SK-N-SH (cell line): ENCODE data around the gene COL15A1. TPM values are rescaled to one million over a fixed set of nuclear protein-coding genes. Genes with fewer than 3 reads are reported as not detected.

Source experiments
- CTCF ChIA-PET: fragments of 300-600, 350-600 bp; formaldehyde crosslinking; extraction: SDS; loops from one replicate; lab custom pipeline; 2021; lab: Yijun Ruan, JAX
- POLR2A ChIA-PET: fragments of 350-600 bp; sonication (Branson Sonifier 250); formaldehyde crosslinking; extraction: SDS; loops from one replicate; lab custom pipeline; 2020; ENCODE audit warnings: antibody characterized with exemption, inconsistent platforms; lab: Yijun Ruan, JAX
- DNase-seq: peaks from one replicate; pipeline ENCODE4 v3.0.0; 2012
- H2AFZ ChIP-seq: fragments of 200-600 bp; sonication (generic); 2 replicates; pipeline ENCODE4 v1.8.1; 2016; ENCODE audit warnings: antibody characterized with exemption, mild to moderate bottlenecking, low read depth
- H3F3A ChIP-seq: fragments of 200-600 bp; sonication (generic); replicated peaks from 2 replicates; pipeline ENCODE3; 2016; ENCODE audit warnings: antibody characterized with exemption, mild to moderate bottlenecking; ENCODE audit not compliant: insufficient read depth
- H3K27ac ChIP-seq, 2 experiments: fragments of 200-500 bp in 1 of 2; fragments of 200-600 bp in 1 of 2; sonication (Bioruptor generic) in 1 of 2; sonication (generic), shearing (Covaris generic) in 1 of 2; 2 replicates each; pipeline versions ENCODE4 v1.5.1 to v1.6.1; 2014 to 2016; ENCODE audit warnings: low read depth in 2 of 2, inconsistent platforms in 1 of 2, low read length in 1 of 2, mild to moderate bottlenecking in 1 of 2, mixed read lengths in 1 of 2
- H3K27me3 ChIP-seq: fragments of 200-600 bp; sonication (generic), shearing (Covaris generic); 2 replicates; pipeline ENCODE4 v1.6.1; 2016; ENCODE audit warnings: mixed run types; ENCODE audit not compliant: insufficient read depth
- H3K36me3 ChIP-seq, 2 experiments: fragments of 200-500 bp in 1 of 2; fragments of 200-600 bp in 1 of 2; sonication (Bioruptor generic) in 1 of 2; sonication (generic) in 1 of 2; replicated peaks in 1 of 2; 2 replicates each; pipeline versions ENCODE3 to v1.5.1; 2014 to 2016; ENCODE audit warnings: low read length in 1 of 2, mild to moderate bottlenecking in 1 of 2; ENCODE audit not compliant: insufficient read depth in 2 of 2, control insufficient read depth in 1 of 2
- H3K4me1 ChIP-seq, 2 experiments: fragments of 200-500 bp in 1 of 2; fragments of 200-600 bp in 1 of 2; sonication (Bioruptor generic) in 1 of 2; sonication (generic), shearing (Covaris generic) in 1 of 2; 2 replicates each; pipeline versions ENCODE4 v1.5.1 to v1.6.1; 2014 to 2016; ENCODE audit warnings: low read depth in 1 of 2, low read length in 1 of 2, mixed run types in 1 of 2; ENCODE audit not compliant: insufficient read depth in 2 of 2, control insufficient read depth in 1 of 2
- H3K4me2 ChIP-seq: fragments of 200-600 bp; sonication (generic), shearing (Covaris generic); 2 replicates; pipeline ENCODE4 v1.6.1; 2017; ENCODE audit warnings: mixed run types
- H3K4me3 ChIP-seq, 2 experiments: fragments of 200-500 bp in 1 of 2; fragments of 200-600 bp in 1 of 2; sonication (Bioruptor generic) in 1 of 2; sonication (generic), shearing (Covaris generic) in 1 of 2; 2 replicates each; pipeline versions ENCODE4 v1.5.1 to v1.8.1; 2014 to 2016; ENCODE audit warnings: low read depth in 2 of 2, inconsistent platforms in 1 of 2, low read length in 1 of 2, mild to moderate bottlenecking in 1 of 2, mixed read lengths in 1 of 2, moderate library complexity in 1 of 2
- H3K79me2 ChIP-seq: fragments of 200-600 bp; sonication (generic); 2 replicates; pipeline ENCODE4 v1.8.1; 2017; ENCODE audit warnings: mild to moderate bottlenecking; ENCODE audit not compliant: insufficient read depth
- H3K9ac ChIP-seq: fragments of 200-600 bp; sonication (generic); 2 replicates; pipeline ENCODE4 v1.6.1; 2017; ENCODE audit warnings: mixed run types
- H3K9me2 ChIP-seq: fragments of 200-600 bp; sonication (generic); 2 replicates; pipeline ENCODE4 v1.6.1; 2017; ENCODE audit warnings: mixed run types
- H3K9me3 ChIP-seq: fragments of 200-600 bp; sonication (generic); 2 replicates; pipeline ENCODE4 v1.6.1; 2017; ENCODE audit warnings: mixed run types, mild to moderate bottlenecking, moderate library complexity
- H4K20me1 ChIP-seq: fragments of 200-600 bp; sonication (generic); 2 replicates; pipeline ENCODE4 v1.6.1; 2017; ENCODE audit warnings: mild to moderate bottlenecking, mixed run types; ENCODE audit not compliant: insufficient read depth
- EP300 ChIP-seq, 2 experiments: IDR thresholded peaks; 2 replicates each; pipeline versions ENCODE4 v1.4.0 to v1.6.1; 2012; ENCODE audit warnings: borderline replicate concordance in 1 of 2, low read depth in 1 of 2, low read length in 1 of 2
- FOXJ3 ChIP-seq: sonication (generic); formaldehyde crosslinking; IDR thresholded peaks from 2 replicates; pipeline ENCODE4 v1.5.1; 2020; ENCODE audit warnings: mild to moderate bottlenecking, missing genetic modification reagents
- FOXM1 ChIP-seq: IDR thresholded peaks from 2 replicates; pipeline ENCODE4 v1.4.0; 2012; ENCODE audit warnings: low read depth, mild to moderate bottlenecking
- GATA2 ChIP-seq: sonication (generic); formaldehyde crosslinking; IDR thresholded peaks from 2 replicates; pipeline ENCODE4 v1.5.0; 2020; ENCODE audit warnings: mild to moderate bottlenecking, missing genetic modification reagents
- JUND ChIP-seq: IDR thresholded peaks from 2 replicates; pipeline ENCODE4 v1.4.0; 2012
- RAD21 ChIP-seq: IDR thresholded peaks from 2 replicates; pipeline ENCODE4 v1.6.1; 2012; ENCODE audit warnings: mild to moderate bottlenecking, low read length
- SIN3A ChIP-seq: IDR thresholded peaks from 2 replicates; pipeline ENCODE4 v1.6.1; 2012; ENCODE audit warnings: low read depth, mild to moderate bottlenecking, low read length, moderate library complexity, borderline replicate concordance
- SMC3 ChIP-seq: IDR thresholded peaks from 2 replicates; pipeline ENCODE4 v1.6.1; 2012; ENCODE audit warnings: low read depth, low read length, improper control_type of control experiment
- TAF1 ChIP-seq: IDR thresholded peaks from 2 replicates; pipeline ENCODE4 v1.6.1; 2012; ENCODE audit warnings: low read depth, mild to moderate bottlenecking, low read length, moderate library complexity, borderline replicate concordance
- TEAD4 ChIP-seq: IDR thresholded peaks from 2 replicates; pipeline ENCODE4 v1.4.0; 2012; ENCODE audit warnings: mild to moderate bottlenecking, borderline replicate concordance; ENCODE audit not compliant: insufficient read depth
- WGBS: methylation state at CpG from one replicate; pipeline ENCODE4 v1.1.6; 2017; ENCODE audit warnings: low lambda C conversion rate; 5-methylcytosine and 5-hydroxymethylcytosine counted together
- polyA plus RNA-seq, 3 experiments: library from polyadenylated mRNA; depleted of rRNA; stranded (reverse); fragments of >200 nt; gene quantifications; 2 replicates each; pipeline ENCODE4 v1.2.3, GENCODE V29; 2012
- TF ChIP-seq, protein P1 (sequence below): fragments of 150-350 bp; IDR thresholded peaks from 2 replicates; pipeline ENCODE4 v1.6.1; 2016; ENCODE audit warnings: mild to moderate bottlenecking, low read depth, low read length
- TF ChIP-seq, protein P2 (sequence below): IDR thresholded peaks from 2 replicates; pipeline ENCODE4 v1.4.0; 2012; ENCODE audit warnings: low read depth
- TF ChIP-seq, protein P3 (sequence below): IDR thresholded peaks from 2 replicates; pipeline ENCODE4; 2012

COL15A1 gene
- polyA plus RNA-seq, 1 of the 3 experiments (the other 2 are of a cell fraction): 0.84 TPM

DNA sequence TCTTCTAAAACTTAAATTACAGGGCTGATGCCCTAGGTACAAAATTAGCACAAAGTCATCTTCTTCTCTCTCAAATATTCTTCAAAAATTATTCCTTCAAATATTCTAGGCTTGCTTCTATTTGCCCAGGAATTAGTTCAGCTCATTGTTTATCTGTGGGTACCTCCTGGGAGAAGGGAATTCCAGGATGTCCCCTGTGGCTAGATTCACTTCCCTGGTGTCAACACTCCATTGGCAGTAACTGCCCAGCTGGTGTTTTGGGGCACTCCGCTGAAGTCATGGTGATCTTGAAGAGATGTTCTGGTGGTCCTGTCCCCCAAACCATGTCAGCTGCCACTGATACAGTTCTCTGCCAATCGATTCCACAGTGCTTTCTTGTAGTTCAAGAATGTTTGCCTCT, 135.0 kb downstream of the COL15A1 start (continued):
- TF ChIP-seq TEAD4: no peak
- no peak for TF ChIP-seq FOXJ3 (CRISPR knock-in tag)

DNA sequence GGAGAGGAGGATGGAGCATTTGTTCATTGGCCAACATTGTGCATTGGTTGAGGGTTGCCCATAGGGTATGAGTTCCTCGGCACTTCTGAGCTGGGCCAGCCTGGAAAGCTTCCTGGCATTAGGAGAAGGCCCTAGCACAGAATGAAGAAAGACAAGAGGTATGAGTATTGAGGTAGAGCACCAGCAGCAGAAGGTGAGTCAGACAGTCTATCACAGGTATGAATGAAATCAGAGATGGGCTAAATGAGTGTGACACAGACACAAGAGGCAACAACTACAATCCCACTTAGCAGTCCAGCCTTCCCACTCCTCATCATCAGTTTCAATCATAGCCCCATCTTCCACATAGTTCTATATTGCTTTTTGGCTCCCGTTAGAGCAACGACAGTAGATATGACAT, 135.8 kb downstream of the COL15A1 start:
- Histone ChIP-seq H2AFZ (no peak overlapping the region), H3K9me3 (no peaks in the 10 kb centered on the region), H3K79me2 (no peaks in the 10 kb centered on the region), H3F3A (peaks cover 9% of the 10 kb centered on the region), H3K4me2 (no peak overlapping the region), H3K27ac (no peak overlapping the region), H3K27me3 (no peaks in the 10 kb centered on the region), H3K4me3 (no peak overlapping the region), H3K4me1 (peaks cover 0 to 9% of the 10 kb centered on the region in 2 experiments; a peak in 1 of 4 replicates), H4K20me1 (no peaks in the 10 kb centered on the region), H3K9ac (no peak overlapping the region), H3K36me3 (no peaks in the 10 kb centered on the region), H3K9me2 (no peaks in the 10 kb centered on the region)
- CTCF ChIA-PET: no interaction called here
- TF ChIP-seq SMC3 (no peak), TAF1 (no peak), SIN3A (no peak), EP300 (IDR thresholded peaks at IDR 0.05; ENCODE audit: borderline replicate concordance in 1 of 2, low read depth in 1 of 2, low read length in 1 of 2) (no peak), GATA2 (CRISPR knock-in tag) (no peak), FOXJ3 (CRISPR knock-in tag) (no peak), FOXM1 (no peak), JUND (no peak)
- TF ChIP-seq, protein P1, sequence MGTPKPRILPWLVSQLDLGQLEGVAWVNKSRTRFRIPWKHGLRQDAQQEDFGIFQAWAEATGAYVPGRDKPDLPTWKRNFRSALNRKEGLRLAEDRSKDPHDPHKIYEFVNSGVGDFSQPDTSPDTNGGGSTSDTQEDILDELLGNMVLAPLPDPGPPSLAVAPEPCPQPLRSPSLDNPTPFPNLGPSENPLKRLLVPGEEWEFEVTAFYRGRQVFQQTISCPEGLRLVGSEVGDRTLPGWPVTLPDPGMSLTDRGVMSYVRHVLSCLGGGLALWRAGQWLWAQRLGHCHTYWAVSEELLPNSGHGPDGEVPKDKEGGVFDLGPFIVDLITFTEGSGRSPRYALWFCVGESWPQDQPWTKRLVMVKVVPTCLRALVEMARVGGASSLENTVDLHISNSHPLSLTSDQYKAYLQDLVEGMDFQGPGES: no peak
- TF ChIP-seq, protein P2, sequence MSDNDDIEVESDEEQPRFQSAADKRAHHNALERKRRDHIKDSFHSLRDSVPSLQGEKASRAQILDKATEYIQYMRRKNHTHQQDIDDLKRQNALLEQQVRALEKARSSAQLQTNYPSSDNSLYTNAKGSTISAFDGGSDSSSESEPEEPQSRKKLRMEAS: no peak
- TF ChIP-seq, protein P3, sequence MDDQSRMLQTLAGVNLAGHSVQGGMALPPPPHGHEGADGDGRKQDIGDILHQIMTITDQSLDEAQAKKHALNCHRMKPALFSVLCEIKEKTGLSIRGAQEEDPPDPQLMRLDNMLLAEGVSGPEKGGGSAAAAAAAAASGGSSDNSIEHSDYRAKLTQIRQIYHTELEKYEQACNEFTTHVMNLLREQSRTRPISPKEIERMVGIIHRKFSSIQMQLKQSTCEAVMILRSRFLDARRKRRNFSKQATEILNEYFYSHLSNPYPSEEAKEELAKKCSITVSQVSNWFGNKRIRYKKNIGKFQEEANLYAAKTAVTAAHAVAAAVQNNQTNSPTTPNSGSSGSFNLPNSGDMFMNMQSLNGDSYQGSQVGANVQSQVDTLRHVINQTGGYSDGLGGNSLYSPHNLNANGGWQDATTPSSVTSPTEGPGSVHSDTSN: no peak
- 56% methylated on average over 3 of the region's 3 CpGs for WGBS
- DNase-seq: no peak
- POLR2A ChIA-PET: no interaction called here

DNA sequence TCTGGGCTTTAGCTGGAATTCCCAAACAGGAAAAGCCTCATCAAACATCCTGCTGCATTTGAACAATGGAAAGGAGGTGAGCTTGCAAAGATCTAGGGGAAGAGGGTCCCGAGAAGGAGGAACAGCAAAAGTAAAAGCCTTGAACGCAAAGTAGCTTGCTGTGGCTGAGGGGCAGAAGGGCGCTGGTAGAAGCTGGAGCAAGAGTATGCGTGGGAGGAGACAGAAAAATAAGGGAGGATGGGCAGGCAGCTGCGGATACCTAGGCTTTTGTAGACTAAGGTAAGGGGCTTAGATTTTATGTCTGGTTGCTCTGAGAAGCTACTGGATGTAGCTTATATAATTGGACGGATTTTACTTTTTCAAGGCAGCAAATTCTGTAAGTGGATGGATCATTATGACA, 139.3 kb downstream of the COL15A1 start:
- POLR2A ChIA-PET: no interaction called here
- CTCF ChIA-PET: interaction anchor here (0.7 to 1.1 kb wide), 2 partner anchors 19 to 58 kb away, joined by 3 read pairs; no protein-coding TSS in a partner anchor
- WGBS: 47% methylated on average over 6 of the region's 6 CpGs

More for the DNA sequence above, 139.3 kb downstream of the COL15A1 start:
- H3K9ac ChIP-seq: no peak overlapping the region
- no peaks in the 10 kb centered on the region for H3K27me3 ChIP-seq
- H3K79me2 ChIP-seq: no peaks in the 10 kb centered on the region
- H3K9me2 ChIP-seq: no peaks in the 10 kb centered on the region
- H4K20me1 ChIP-seq: no peaks in the 10 kb centered on the region
- H3K4me2 ChIP-seq: no peak overlapping the region
- no peak overlapping the region for H3K4me3 ChIP-seq
- no peak overlapping the region for H2AFZ ChIP-seq
- H3K36me3 ChIP-seq: no peaks in the 10 kb centered on the region
- no peak for TF ChIP-seq JUND
- TF ChIP-seq RAD21: no peak
- no peak overlapping the region for H3K27ac ChIP-seq
- H3F3A ChIP-seq: peaks cover 5% of the 10 kb centered on the region
- H3K9me3 ChIP-seq: no peaks in the 10 kb centered on the region
- no peaks in the 10 kb centered on the region for H3K4me1 ChIP-seq
- no peak for DNase-seq
